NCI-H2227 (cell line): Measurements from ENCODE around the gene KRTAP4-3.
"Not testable (repeated sequence)": the region's sequence is repeated elsewhere in the genome, so short reads cannot be mapped to it uniquely, and the experiment has no call there.

ENCODE experiments used
- DNase-seq: peaks from one replicate; lab custom pipeline; 2025; ENCODE audit not compliant: unreplicated experiment; lab: John Stamatoyannopoulos, UW

Gene KRTAP4-3

GRCh38 chr17:41168121-41168520 lies at the start of gene KRTAP4-3:
KRTAP4-3 (minus strand) TSS chr17:41168221; CDS start chr17:41168172, 49 bp downstream.
- no peak for DNase-seq

- DNase-seq: no peak
Measured at GRCh38 chr17:41215681-41216080, 47.7 kb upstream of the KRTAP4-3 start.

GRCh38 chr17:41212524-41213169 lies 44.6 kb upstream of the KRTAP4-3 start:
- DNase-seq: no peak

GRCh38 chr17:41211845-41212466 lies 43.9 kb upstream of the KRTAP4-3 start:
- no peak for DNase-seq

- DNase-seq: no peak
Measured at GRCh38 chr17:41199421-41200078, 31.5 kb upstream of the KRTAP4-3 start.

- no peak for DNase-seq
Measured at GRCh38 chr17:41196068-41196467, 28.0 kb upstream of the KRTAP4-3 start.

GRCh38 chr17:41190328-41190727 lies 22.3 kb upstream of the KRTAP4-3 start:
- DNase-seq: no peak

DNA sequence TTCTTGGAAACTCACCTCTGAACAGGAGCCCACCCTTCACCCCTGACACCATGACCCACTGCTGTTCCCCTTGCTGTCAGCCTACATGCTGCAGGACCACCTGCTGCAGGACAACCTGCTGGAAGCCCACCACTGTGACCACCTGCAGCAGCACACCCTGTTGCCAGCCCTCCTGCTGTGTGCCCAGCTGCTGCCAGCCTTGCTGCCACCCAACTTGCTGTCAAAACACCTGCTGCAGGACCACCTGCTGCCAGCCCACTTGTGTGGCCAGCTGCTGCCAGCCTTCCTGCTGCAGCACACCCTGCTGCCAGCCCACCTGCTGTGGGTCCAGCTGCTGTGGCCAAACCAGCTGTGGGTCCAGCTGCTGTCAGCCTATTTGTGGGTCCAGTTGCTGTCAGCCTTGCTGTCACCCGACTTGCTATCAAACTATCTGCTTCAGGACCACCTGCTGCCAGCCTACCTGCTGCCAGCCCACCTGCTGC lies 21.9 kb upstream of the KRTAP4-3 start, which contains the start of gene KRTAP9-1:
KRTAP9-1 (plus strand) TSS at position 51 of the 482 bp plus-strand sequence; CDS start at position 51, 0 bp downstream.
- DNase-seq: not testable (repeated sequence)

GRCh38 chr17:41186872-41187271 lies 18.9 kb upstream of the KRTAP4-3 start:
- DNase-seq: no peak

- no peak for DNase-seq
Measured at GRCh38 chr17:41185001-41185400, 17.0 kb upstream of the KRTAP4-3 start.

DNA sequence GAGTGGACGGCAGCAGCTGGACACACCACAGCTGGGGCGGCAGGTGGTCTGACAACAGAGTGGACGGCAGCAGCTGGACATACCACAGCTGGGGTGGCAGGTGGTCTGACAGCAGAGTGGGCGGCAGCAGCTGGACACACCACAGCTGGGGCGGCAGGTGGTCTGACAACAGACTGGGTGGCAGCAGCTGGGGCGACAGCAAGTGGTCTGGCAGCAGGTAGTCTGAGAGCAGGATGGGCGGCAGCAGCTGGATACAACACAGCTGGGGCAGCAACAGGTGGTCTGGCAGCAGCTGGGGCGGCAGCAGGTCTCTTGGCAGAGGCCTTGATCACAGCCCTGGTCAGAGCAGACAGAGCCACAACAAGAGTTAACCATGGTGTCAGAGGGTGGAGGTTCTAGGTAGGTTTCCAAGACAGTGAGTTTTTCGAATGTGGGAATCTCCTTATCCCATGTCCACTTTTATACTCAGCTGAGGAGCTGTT lies 16.5 kb upstream of the KRTAP4-3 start, which contains the start of gene KRTAP4-1:
KRTAP4-1 (minus strand) TSS at position 432 of the 482 bp plus-strand sequence; CDS start at position 375, 57 bp downstream.
- no peak for DNase-seq

- no peak for DNase-seq
Measured at GRCh38 chr17:41178843-41179616, 11.0 kb upstream of the KRTAP4-3 start.

DNA sequence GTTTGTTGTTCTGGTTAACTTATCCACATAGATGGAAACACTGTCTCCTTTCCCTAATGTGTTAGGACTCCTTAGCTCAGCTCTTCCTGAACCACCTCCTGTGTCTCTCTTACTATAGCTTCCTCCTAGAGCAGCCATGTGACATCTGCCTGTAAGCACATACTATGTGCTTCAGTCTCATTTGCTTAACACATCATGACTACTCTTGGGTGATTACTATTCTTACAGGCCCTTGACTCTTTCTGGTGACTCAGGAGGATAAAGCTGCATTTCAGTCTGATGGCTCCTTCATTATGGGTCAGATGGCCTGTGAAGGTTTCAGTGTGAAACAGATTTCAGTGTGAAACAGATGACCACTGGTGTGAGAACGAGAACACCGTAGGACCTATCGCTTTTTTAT lies 10.3 kb upstream of the KRTAP4-3 start:
- DNase-seq: no peak

DNA sequence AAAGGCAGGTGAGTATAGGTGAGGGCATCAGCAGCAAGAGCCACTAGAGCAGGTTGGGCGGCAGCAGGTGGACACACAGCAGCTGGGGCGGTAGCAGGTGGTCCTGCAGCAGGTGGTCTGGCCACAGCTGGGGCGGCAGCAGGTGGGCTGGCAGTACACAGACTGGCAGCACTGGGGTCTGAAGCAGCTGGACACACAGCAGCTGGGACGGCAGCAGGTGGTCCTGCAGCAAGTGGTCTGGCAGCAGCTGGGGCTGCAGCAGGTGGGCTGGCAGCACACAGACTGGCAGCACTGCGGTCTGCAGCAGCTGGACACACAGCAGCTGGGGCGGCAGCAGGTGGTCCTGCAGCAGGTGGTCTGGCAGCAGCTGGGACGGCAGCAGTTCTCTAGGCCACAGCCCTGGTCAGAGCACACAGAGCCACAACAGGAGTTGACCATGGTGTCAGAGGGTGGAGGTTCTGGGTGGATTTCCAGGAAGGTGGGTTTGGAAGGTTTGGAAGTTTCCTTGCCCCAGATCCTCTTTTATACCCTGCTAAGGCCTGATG lies 9.8 kb upstream of the KRTAP4-3 start, which contains the start of gene KRTAP4-2:
KRTAP4-2 (minus strand) TSS at position 495 of the 545 bp plus-strand sequence; CDS start at position 438, 57 bp downstream.
- DNase-seq: no peak

DNA sequence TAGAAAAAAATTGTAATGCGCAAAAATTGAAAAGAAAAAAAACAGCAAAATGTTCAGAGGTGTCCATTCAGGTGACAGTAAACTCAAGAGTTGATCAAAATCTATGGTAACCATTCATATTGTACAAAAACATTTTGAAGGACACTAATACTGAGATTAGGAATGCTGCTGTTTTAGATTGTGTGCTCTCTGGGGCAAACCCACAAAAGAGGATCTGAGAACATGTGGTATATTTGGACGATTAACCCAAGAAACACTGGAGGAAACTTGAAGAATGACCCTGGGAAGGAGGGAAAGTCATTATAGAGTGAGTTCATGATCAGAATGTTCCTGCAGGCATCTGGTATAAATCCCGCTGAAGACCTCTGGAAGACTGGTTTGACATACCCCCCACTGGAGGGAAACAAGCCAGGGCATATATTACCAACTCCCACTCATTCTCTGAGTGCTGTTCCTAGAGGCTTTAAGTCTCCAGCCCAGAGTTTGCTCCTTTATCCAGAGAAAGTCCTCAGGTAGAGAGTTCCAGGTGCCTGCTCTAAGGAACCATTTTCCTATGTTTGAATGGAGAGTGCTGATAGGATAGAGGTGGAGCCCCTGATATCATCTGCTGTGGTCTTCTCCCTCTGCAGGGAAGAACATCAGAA lies 8.8 kb upstream of the KRTAP4-3 start:
- no peak for DNase-seq

GRCh38 chr17:41171886-41172285 lies 3.9 kb upstream of the KRTAP4-3 start:
- DNase-seq: no peak

DNA sequence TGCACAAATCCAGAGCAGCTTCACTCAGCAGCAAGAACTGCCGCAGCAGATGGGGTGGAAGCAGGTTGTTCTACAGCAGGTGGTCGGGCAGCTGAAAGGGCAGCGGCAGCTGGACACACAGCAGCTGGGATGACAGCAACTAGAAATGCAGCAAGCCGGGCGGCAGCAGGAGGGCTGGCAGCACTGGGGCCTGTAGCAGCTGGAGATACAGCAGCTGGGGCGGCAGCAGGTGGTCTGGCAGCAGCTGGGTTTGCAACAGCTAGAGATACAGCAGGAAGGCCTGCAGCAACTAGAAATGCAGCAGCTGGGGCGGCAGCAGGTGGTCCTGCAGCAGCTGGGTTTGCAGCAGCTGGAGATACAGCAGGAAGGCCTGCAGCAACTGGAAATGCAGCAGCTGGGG lies 460 bp downstream of the KRTAP4-3 start:
- DNase-seq: no peak

DNA sequence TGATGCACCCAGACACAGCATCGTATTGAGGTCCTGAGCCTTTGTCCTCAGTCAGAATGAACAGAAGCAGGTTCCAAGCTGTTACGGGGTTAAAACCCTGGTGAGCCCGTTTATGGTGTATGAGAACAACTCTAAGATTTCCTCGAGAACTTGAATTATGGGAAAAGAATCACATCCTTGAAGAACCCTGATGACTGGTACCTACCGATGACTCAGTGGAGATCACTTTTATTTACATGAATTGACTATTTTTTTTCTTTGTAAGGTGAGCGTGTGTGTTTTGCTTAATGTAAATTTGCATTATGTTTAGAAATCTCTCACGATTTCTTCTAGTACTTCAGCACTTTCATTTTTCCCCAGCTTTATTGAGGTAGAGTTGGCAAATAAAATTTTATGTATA lies 4.2 kb downstream of the KRTAP4-3 start:
- DNase-seq: no peak

DNA sequence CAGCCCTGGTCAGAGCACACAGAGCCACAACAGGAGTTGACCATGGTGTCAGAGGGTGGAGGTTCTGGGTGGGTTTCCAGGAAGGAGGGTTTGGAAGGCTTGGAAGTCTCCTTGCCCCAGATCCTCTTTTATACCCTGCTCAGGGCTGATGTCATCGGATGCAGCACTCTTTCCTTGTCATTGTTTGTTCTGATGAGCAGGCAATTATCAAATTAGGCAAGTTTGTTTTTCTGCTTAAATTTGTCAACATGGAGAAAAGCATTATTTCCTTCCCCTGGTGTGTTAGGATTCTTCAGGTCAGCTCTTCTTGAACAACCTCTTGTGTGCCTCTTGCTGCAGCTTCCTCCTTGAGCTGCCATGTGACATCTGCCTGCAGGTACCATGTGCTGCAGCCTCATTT lies 7.4 kb downstream of the KRTAP4-3 start, which contains the start of gene KRTAP4-4:
KRTAP4-4 (minus strand) TSS at position 101 of the 400 bp plus-strand sequence; CDS start at position 44, 57 bp downstream.
- no peak for DNase-seq

- not testable (repeated sequence) for DNase-seq
Measured at GRCh38 chr17:41160190-41160589, 7.8 kb downstream of the KRTAP4-3 start.
